Osteoblast (primary cell): ENCODE data around the gene FASN. TPM values are rescaled to one million over a fixed set of nuclear protein-coding genes. Genes with fewer than 3 reads are reported as not detected.
A peak's percentile ranks its signal among the peaks of the same experiment; 100 is the strongest.

Source experiments
- DNase-seq: peaks from one replicate; pipeline ENCODE4 v3.0.0; 2011; ENCODE audit warnings: low spot score, mixed read lengths; ENCODE audit not compliant: insufficient read length; ENCODE audit errors: missing footprints
- H2AFZ ChIP-seq: 2 replicates; pipeline ENCODE4 v1.6.0; 2011; ENCODE audit warnings: mild to moderate bottlenecking, low read length
- H3K27ac ChIP-seq: 2 replicates; pipeline ENCODE4 v1.5.1; 2011; ENCODE audit warnings: mild to moderate bottlenecking, low read depth, low read length, moderate library complexity
- H3K27me3 ChIP-seq: 2 replicates; pipeline ENCODE4 v1.6.0; 2012; ENCODE audit warnings: mild to moderate bottlenecking, control low read depth, inconsistent platforms, low read length, moderate library complexity; ENCODE audit not compliant: insufficient read depth
- H3K36me3 ChIP-seq: 2 replicates; pipeline ENCODE4 v1.5.1; 2011; ENCODE audit warnings: mild to moderate bottlenecking, low read length, control low read depth, moderate library complexity; ENCODE audit not compliant: insufficient read depth
- H3K4me1 ChIP-seq: 2 replicates; pipeline ENCODE4 v1.5.1; 2011; ENCODE audit warnings: mild to moderate bottlenecking, low read length, control low read depth, moderate library complexity; ENCODE audit not compliant: insufficient read depth
- H3K4me2 ChIP-seq: 2 replicates; pipeline ENCODE4 v1.6.0; 2011; ENCODE audit warnings: mild to moderate bottlenecking, low read length; ENCODE audit not compliant: insufficient read depth
- H3K4me3 ChIP-seq: fragments of 200-600 bp; sonication (generic); 3 replicates; pipeline ENCODE4 v1.5.1; 2012; ENCODE audit warnings: mild to moderate bottlenecking, low read length, inconsistent platforms; ENCODE audit not compliant: insufficient read depth
- H3K79me2 ChIP-seq: 2 replicates; pipeline ENCODE4 v1.6.0; 2012; ENCODE audit warnings: mild to moderate bottlenecking, low read length, control low read depth, inconsistent platforms; ENCODE audit not compliant: insufficient read depth
- H3K9me3 ChIP-seq: 2 replicates; pipeline ENCODE4 v1.5.1; 2011; ENCODE audit warnings: low read depth, low read length, control low read depth
- H4K20me1 ChIP-seq: 2 replicates; pipeline ENCODE4 v1.6.0; 2012; ENCODE audit warnings: mild to moderate bottlenecking, low read length, control low read depth; ENCODE audit not compliant: insufficient read depth
- total RNA-seq: library from RNA; depleted of rRNA; stranded (reverse); fragments of >200 nt; gene quantifications from 2 replicates; pipeline ENCODE4 v1.2.3, GENCODE V29; 2012
- TF ChIP-seq, protein P1 (sequence below): IDR thresholded peaks from 2 replicates; pipeline ENCODE4 v1.5.1; 2011; ENCODE audit warnings: mild to moderate bottlenecking, low read depth, low read length, moderate library complexity; ENCODE audit errors: extremely low read depth

Gene FASN
- total RNA-seq, 1 donor = 142 TPM

DNA sequence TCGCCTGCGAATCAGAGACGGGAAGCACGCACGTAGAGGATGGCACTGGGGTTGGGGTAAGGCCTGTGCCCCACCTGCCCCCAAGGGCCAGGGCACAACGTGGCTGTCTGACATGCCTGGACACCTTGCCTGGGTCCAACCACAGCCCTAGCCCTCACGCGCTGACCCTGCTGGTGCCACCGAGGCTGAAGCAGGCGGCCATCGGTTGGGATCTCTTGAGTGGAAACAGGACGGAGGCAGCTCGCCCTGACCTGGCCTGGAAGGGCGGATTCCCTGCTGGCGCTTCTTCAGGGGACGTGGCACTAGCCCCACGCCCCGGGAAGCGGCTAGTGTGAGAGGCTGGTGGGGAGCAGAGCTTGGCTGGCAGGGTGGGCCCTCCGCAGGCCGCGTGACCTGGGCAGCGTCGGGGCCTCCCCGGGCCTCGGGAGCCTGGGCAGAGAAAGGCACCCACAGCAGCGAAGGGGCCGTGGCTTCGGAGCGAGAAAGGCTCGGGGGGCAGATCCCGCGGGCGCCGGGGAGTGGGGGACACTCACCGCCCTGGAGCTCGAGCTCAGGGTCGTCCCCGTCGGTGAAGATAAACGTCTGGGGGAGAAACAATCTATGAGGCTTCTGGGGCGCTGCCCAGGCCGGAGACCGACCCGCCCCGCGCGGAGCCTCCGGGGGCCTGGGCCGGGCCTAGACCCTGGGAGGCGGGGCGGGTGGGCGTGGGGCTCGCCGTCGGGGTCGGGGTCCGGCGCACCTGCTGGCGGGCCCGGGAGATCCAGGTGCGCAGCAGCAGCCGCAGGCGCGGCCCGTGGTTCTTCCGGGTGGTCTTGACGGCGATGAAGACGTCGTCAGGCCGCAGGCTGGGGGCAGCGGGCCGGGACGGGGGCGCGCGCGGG is 47.0 kb downstream of the FASN start:
- Histone ChIP-seq H3K4me1 (peaks cover 12% of the 10 kb centered on the region), H3K4me3 (peak overlapping the region; percentile 91), H3K79me2 (peaks cover 46% of the 10 kb centered on the region), H3K9me3 (no peaks in the 10 kb centered on the region), H4K20me1 (peaks cover 4% of the 10 kb centered on the region), H3K27ac (peak overlapping the region; percentile 7), H3K36me3 (peaks cover 45% of the 10 kb centered on the region), H2AFZ (peak overlapping the region; percentile 17), H3K27me3 (no peaks in the 10 kb centered on the region), H3K4me2 (peak overlapping the region; percentile 69)
- TF ChIP-seq, protein P1, sequence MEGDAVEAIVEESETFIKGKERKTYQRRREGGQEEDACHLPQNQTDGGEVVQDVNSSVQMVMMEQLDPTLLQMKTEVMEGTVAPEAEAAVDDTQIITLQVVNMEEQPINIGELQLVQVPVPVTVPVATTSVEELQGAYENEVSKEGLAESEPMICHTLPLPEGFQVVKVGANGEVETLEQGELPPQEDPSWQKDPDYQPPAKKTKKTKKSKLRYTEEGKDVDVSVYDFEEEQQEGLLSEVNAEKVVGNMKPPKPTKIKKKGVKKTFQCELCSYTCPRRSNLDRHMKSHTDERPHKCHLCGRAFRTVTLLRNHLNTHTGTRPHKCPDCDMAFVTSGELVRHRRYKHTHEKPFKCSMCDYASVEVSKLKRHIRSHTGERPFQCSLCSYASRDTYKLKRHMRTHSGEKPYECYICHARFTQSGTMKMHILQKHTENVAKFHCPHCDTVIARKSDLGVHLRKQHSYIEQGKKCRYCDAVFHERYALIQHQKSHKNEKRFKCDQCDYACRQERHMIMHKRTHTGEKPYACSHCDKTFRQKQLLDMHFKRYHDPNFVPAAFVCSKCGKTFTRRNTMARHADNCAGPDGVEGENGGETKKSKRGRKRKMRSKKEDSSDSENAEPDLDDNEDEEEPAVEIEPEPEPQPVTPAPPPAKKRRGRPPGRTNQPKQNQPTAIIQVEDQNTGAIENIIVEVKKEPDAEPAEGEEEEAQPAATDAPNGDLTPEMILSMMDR = no peak
- peak; percentile 96 for DNase-seq

DNA sequence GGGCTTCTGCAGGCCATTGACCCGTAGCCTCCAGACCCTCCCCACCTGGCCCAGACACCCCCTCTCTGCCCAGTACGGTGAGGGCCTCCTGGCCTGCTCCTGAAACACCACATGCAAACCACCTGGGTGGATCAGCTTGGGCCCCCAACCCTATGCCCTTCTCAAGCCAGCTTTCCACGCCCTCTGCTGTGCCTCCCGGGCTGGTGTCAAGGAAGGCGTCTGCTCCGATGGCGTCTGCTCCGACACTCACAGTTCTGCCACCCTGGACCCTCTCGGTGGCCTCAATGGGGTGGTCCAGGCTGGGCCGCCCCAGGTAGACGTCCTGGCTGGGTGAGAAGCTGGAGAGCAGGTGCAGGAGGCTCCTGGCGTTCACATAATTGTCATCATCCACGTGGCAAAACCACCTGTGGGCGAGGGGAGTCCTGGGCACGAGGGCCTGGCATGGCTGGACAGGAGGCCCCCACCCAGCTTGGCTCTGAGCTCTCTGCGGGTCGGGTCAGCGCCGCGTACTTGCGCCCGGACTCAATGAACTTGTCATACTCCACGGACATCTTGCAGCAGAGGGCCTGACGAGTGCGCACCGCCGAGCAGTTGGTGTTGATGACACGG is 47.8 kb downstream of the FASN start:
- Histone ChIP-seq H3K4me3 (peak overlapping the region; percentile 91), H3K4me2 (peak overlapping the region; percentile 69), H3K27ac (peak overlapping the region; percentile 7), H4K20me1 (peaks cover 4% of the 10 kb centered on the region), H3K36me3 (peaks cover 45% of the 10 kb centered on the region), H2AFZ (peak overlapping the region; percentile 17), H3K4me1 (peaks cover 12% of the 10 kb centered on the region), H3K9me3 (no peaks in the 10 kb centered on the region), H3K27me3 (no peaks in the 10 kb centered on the region), H3K79me2 (peaks cover 46% of the 10 kb centered on the region)
- peak; percentile 84 for DNase-seq
- TF ChIP-seq, protein P1 = no peak

DNA sequence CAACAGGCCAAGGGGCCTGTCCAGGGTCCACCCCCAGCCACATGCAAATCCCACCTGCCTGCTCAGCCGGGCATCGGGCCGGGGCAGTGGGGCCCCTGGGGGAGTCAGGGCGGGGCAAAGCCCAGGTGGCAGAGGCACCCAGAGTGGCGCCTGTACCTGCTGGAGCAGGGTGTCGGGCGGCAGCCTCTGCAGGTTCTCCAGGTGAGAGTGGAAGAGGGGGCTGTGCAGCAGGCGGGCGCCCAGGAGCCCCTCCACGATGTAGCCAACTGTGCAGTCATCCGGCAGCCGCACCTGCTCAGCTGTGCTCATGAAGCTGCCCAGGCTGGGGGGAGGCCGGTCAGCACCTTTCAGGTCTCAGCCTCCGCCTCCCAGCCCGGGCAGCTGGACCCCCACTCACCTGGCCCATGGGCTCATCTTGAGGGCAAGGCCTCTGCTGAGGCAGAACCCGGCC is 48.5 kb downstream of the FASN start:
- Histone ChIP-seq H3K27ac (no peak overlapping the region), H3K4me3 (no peak overlapping the region), H3K4me1 (peaks cover 12% of the 10 kb centered on the region), H3K9me3 (no peaks in the 10 kb centered on the region), H3K36me3 (peaks cover 39% of the 10 kb centered on the region), H3K27me3 (no peaks in the 10 kb centered on the region), H4K20me1 (peaks cover 4% of the 10 kb centered on the region), H3K4me2 (no peak overlapping the region), H3K79me2 (peaks cover 44% of the 10 kb centered on the region), H2AFZ (no peak overlapping the region)
- peak; percentile 73 for DNase-seq
- TF ChIP-seq, protein P1 = no peak

DNA sequence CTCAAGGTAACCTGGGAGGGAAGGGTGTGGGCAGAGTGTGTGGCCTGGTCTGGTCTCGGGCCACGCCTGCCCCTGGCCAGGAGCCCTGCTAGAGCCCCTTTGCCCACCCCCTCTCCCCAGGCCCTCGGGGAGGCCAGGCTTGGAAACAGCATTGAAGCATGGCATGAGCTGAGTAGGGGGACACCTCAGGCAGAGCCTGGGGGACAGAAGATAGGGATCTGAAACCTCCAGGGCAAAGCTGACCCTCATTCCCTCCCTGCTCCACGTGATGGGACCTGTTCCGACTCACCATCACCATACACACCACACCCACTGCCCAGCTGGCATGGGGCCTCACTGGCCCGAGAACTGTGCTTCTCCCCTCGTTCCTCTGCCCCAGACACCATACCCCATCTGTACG is 48.9 kb downstream of the FASN start:
- H2AFZ ChIP-seq = no peak overlapping the region
- DNase-seq = peak; percentile 86

More for the DNA sequence above, 48.9 kb downstream of the FASN start:
- Histone ChIP-seq H3K79me2 (peaks cover 40% of the 10 kb centered on the region), H4K20me1 (peaks cover 4% of the 10 kb centered on the region), H3K4me2 (no peak overlapping the region), H3K9me3 (no peaks in the 10 kb centered on the region), H3K4me3 (no peak overlapping the region), H3K27ac (no peak overlapping the region), H3K27me3 (no peaks in the 10 kb centered on the region), H3K36me3 (peaks cover 35% of the 10 kb centered on the region), H3K4me1 (peaks cover 12% of the 10 kb centered on the region)
- TF ChIP-seq, protein P1 = no peak
